ENCODE results near the gene TXK. TPM values are rescaled to one million over a fixed set of nuclear protein-coding genes. Genes with fewer than 3 reads are reported as not detected.

TXK gene
- total and polyA plus RNA-seq, 7 experiments from 2014 or later = 35.5 to 128 (median 112) TPM

DNA sequence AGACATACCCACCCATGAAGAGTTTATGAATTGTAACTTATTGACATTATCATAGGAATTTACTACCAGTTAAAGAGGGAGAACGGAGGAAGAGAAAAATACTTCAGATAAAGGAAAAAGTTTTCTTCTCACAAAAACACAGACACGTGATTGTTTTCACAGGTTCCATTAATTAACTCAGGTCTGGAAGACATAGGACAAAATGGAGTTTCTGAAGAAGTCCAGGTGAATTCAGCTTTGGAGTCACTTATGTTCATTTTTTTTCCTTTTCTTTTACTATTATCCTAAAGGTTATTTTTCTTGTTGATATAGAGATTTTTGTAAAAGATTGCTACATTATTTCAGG lies 97.0 kb downstream of the TXK start:
- Histone ChIP-seq H3K4me1 (ENCODE audit: control insufficient read depth in 2 of 2, insufficient read depth in 2 of 2, low read length in 2 of 2) (peaks cover 3 to 4% of the 10 kb centered on the region in 2 donors), H3K27ac (ENCODE audit: low read depth, low read length) (no peak overlapping the region), H3K9me3 (ENCODE audit: control insufficient read depth in 2 of 3, low read length in 3 of 3) (no peaks in the 10 kb centered on the region), H3K36me3 (ENCODE audit: control insufficient read depth in 2 of 3, insufficient read depth in 3 of 3, low read length in 3 of 3) (no peaks in the 10 kb centered on the region), H3K27me3 (ENCODE audit: control insufficient read depth in 2 of 2, insufficient read depth in 2 of 2, low read length in 2 of 2) (no peaks in the 10 kb centered on the region), H3K4me3 (ENCODE audit: low read length) (no peak overlapping the region)
- Mint-ChIP-seq H3K4me3 (no peak overlapping the region), H3K9me3 (no peaks in the 10 kb centered on the region), H3K27ac (peak overlapping the region in 2 of 9 donors; percentile 28 to 32), H3K27me3 (peaks cover 0 to 8% (median 0%) of the 10 kb centered on the region in 5 donors), H3K36me3 (peaks cover 0 to 3% (median 0%) of the 10 kb centered on the region in 5 donors), H3K4me1 (peaks cover 4 to 28% (median 18%) of the 10 kb centered on the region in 7 donors)
- no peak for ATAC-seq
- ChIA-PET CTCF (no interaction called here), POLR2A (no interaction called here)
- intact Hi-C loops (cut with micrococcal nuclease) = no loop called here
- no peak for DNase-seq

DNA sequence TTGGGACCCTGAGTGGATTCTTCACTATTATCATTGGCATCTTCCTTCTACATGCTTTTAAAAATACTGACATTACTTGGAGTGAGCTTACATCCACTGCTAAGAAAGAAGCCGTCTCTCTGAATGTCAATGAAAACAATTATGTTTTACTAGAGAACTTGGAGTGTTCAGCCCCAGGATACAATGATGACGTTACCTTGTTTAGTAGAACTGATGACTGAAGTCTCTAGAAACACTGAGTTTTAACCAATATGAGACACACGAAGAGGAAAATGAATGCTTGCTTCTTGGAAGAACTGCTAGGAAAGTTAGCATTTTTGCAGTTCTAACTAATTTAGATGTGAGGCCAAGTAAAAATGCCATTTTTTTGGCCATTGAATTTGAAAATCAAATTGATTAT lies 98.1 kb downstream of the TXK start:
- CTCF ChIA-PET = interaction anchor here (0.8 to 1.0 kb wide), 2 partner anchors 13 to 92 kb away, joined by 3 read pairs; no protein-coding TSS in a partner anchor
- intact Hi-C loops (cut with micrococcal nuclease) = loop anchor here in 1 of 2 donors (1.0 kb wide), 1 partner anchor 11 kb away; no protein-coding TSS in a partner anchor
- no peak overlapping the region for H3K27ac ChIP-seq (ENCODE audit: low read depth, low read length)

DNA sequence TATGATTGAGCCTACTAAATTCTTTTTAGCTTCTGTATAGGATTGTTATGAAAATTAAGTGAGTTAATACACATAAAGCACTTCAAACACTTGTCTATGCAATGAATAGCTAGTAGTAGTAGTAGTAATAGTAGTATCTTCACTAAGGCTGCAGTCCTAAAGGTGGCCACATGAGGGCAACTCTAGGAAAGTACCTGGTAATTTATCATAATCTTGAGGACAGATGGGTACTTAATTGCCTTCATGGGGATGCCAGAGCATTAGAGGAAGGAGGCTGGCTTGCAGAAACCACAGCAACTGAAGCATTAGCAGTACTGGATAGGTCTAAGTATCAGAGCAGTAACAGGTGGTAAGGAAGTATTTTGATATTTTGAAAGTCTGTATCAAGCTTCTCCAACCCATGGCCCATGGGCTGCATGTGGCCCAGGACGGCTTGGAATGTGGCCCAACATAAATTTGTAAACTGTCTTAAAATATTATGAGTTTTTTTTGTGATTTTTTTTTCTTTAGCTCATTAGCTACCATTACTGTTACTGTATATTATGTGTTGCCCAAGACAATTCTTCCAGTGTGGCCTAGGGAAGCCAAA lies 100.1 kb downstream of the TXK start:
- ATAC-seq (peak; percentile 91), DNase-seq (peak in 7 of 9 donors; percentile 21 to 55 (median 52))
- Histone ChIP-seq H3K27ac (ENCODE audit: low read depth, low read length) (no peak overlapping the region), H3K27me3 (ENCODE audit: control insufficient read depth in 2 of 2, insufficient read depth in 2 of 2, low read length in 2 of 2) (no peaks in the 10 kb centered on the region), H3K4me3 (ENCODE audit: low read length) (no peak overlapping the region), H3K4me1 (ENCODE audit: control insufficient read depth in 2 of 2, insufficient read depth in 2 of 2, low read length in 2 of 2) (peaks cover 3 to 4% of the 10 kb centered on the region in 2 donors), H3K9me3 (ENCODE audit: control insufficient read depth in 2 of 3, low read length in 3 of 3) (no peaks in the 10 kb centered on the region), H3K36me3 (ENCODE audit: control insufficient read depth in 2 of 3, insufficient read depth in 3 of 3, low read length in 3 of 3) (no peaks in the 10 kb centered on the region)
- Mint-ChIP-seq H3K4me1 (peaks cover 4 to 22% (median 15%) of the 10 kb centered on the region in 7 donors), H3K27ac (no peak overlapping the region), H3K36me3 (peaks cover 0 to 3% (median 0%) of the 10 kb centered on the region in 5 donors), H3K9me3 (no peaks in the 10 kb centered on the region), H3K27me3 (no peaks in the 10 kb centered on the region), H3K4me3 (no peak overlapping the region)
- POLR2A ChIA-PET = interaction anchor here (1.2 kb wide), 1 partner anchor 106 kb away, joined by 4 read pairs; no protein-coding TSS in a partner anchor
- intact Hi-C loops (cut with micrococcal nuclease) = loop anchor here (1.0 kb wide), 5 partner anchors 13 to 107 kb away; partner anchors contain the start of genes CNGA1 (in 1 of the 2) and NIPAL1 (in 1 of the 2)
- CTCF ChIA-PET = interaction anchor here (0.7 to 3.9 kb wide), 12 partner anchors 9 to 1008 kb away, joined by 3 to 31 read pairs (median 5); no protein-coding TSS in a partner anchor

More for the DNA sequence above, 98.1 kb downstream of the TXK start:
- peaks cover 4 to 22% (median 16%) of the 10 kb centered on the region in 7 donors for H3K4me1 Mint-ChIP-seq
- H3K27ac Mint-ChIP-seq = peak overlapping the region in 1 of 9 donors; percentile 28
- no peak overlapping the region for H3K4me3 ChIP-seq (ENCODE audit: low read length)
- H3K27me3 ChIP-seq (ENCODE audit: control insufficient read depth in 2 of 2, insufficient read depth in 2 of 2, low read length in 2 of 2) = no peaks in the 10 kb centered on the region
- H3K36me3 ChIP-seq (ENCODE audit: control insufficient read depth in 2 of 3, insufficient read depth in 3 of 3, low read length in 3 of 3) = no peaks in the 10 kb centered on the region
- H3K4me3 Mint-ChIP-seq = no peak overlapping the region
- no peaks in the 10 kb centered on the region for H3K9me3 Mint-ChIP-seq
- no peak for DNase-seq
- no peaks in the 10 kb centered on the region for H3K9me3 ChIP-seq (ENCODE audit: control insufficient read depth in 2 of 3, low read length in 3 of 3)
- peaks cover 0 to 3% (median 0%) of the 10 kb centered on the region in 5 donors for H3K36me3 Mint-ChIP-seq
- no peak for ATAC-seq
- peaks cover 3 to 4% of the 10 kb centered on the region in 2 donors for H3K4me1 ChIP-seq (ENCODE audit: control insufficient read depth in 2 of 2, insufficient read depth in 2 of 2, low read length in 2 of 2)
- POLR2A ChIA-PET = interaction anchor here (1.7 kb wide), 1 partner anchor 11 kb away, joined by 4 read pairs; no protein-coding TSS in a partner anchor
- no peaks in the 10 kb centered on the region for H3K27me3 Mint-ChIP-seq

- no peaks in the 10 kb centered on the region for H3K27me3 ChIP-seq (ENCODE audit: control insufficient read depth in 2 of 2, insufficient read depth in 2 of 2, low read length in 2 of 2)
- H3K4me1 ChIP-seq (ENCODE audit: control insufficient read depth in 2 of 2, insufficient read depth in 2 of 2, low read length in 2 of 2) = peaks cover 3 to 4% of the 10 kb centered on the region in 2 donors
- ChIA-PET POLR2A (no interaction called here), CTCF (interaction anchor here (0.7 to 3.9 kb wide), 9 partner anchors 14 to 1009 kb away, joined by 3 to 31 read pairs (median 7); no protein-coding TSS in a partner anchor)
- H3K4me3 Mint-ChIP-seq = no peak overlapping the region
- intact Hi-C loops (cut with micrococcal nuclease) = loop anchor here (1.0 kb wide), 2 partner anchors 54 to 108 kb away; no protein-coding TSS in a partner anchor
- DNase-seq (no peak), ATAC-seq (no peak)
- no peaks in the 10 kb centered on the region for H3K36me3 ChIP-seq (ENCODE audit: control insufficient read depth in 2 of 3, insufficient read depth in 3 of 3, low read length in 3 of 3)
- H3K4me1 Mint-ChIP-seq = peaks cover 4 to 22% (median 18%) of the 10 kb centered on the region in 7 donors
- no peak overlapping the region for H3K27ac ChIP-seq (ENCODE audit: low read depth, low read length)
- H3K27ac Mint-ChIP-seq = no peak overlapping the region
- H3K4me3 ChIP-seq (ENCODE audit: low read length) = no peak overlapping the region
- no peaks in the 10 kb centered on the region for H3K9me3 Mint-ChIP-seq
- H3K36me3 Mint-ChIP-seq = peaks cover 0 to 3% (median 0%) of the 10 kb centered on the region in 5 donors
- H3K27me3 Mint-ChIP-seq = no peaks in the 10 kb centered on the region
- H3K9me3 ChIP-seq (ENCODE audit: control insufficient read depth in 2 of 3, low read length in 3 of 3) = no peaks in the 10 kb centered on the region
Measured at GRCh38 chr4:48033412-48033811, 100.6 kb downstream of the TXK start.

DNA sequence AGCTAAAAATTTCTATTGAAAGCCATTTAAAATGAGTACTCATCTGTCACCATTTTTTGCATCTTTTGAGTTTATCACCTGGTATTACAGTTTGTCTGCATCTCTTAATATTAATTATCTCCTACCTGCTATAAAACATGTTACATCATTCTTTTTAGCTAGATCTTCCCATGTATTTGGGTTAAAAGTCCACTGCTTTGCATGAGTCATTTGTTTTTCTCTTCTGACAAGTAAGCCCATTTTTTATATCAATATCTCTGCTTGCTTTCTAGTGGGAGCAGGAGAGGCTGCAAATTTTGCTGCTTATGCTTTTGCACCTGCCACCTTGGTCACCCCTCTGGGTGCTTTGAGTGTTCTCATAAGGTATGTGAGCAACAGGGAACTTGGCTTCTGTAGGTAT lies 101.3 kb downstream of the TXK start:
- H3K36me3 ChIP-seq (ENCODE audit: control insufficient read depth in 2 of 3, insufficient read depth in 3 of 3, low read length in 3 of 3) = no peaks in the 10 kb centered on the region
- ATAC-seq (no peak), DNase-seq (no peak)
- no peak overlapping the region for H3K27ac ChIP-seq (ENCODE audit: low read depth, low read length)
- H3K4me1 Mint-ChIP-seq = peaks cover 4 to 23% (median 18%) of the 10 kb centered on the region in 7 donors
- peaks cover 0 to 2% (median 0%) of the 10 kb centered on the region in 5 donors for H3K36me3 Mint-ChIP-seq
- POLR2A ChIA-PET = interaction anchor here (0.6 kb wide), 1 partner anchor 284 kb away, joined by 3 read pairs; no protein-coding TSS in a partner anchor
- H3K9me3 ChIP-seq (ENCODE audit: control insufficient read depth in 2 of 3, low read length in 3 of 3) = no peaks in the 10 kb centered on the region
- no peak overlapping the region for H3K4me3 ChIP-seq (ENCODE audit: low read length)
- peaks cover 3 to 4% of the 10 kb centered on the region in 2 donors for H3K4me1 ChIP-seq (ENCODE audit: control insufficient read depth in 2 of 2, insufficient read depth in 2 of 2, low read length in 2 of 2)
- intact Hi-C loops (cut with micrococcal nuclease) = loop anchor here (1.0 kb wide), 2 partner anchors 55 to 109 kb away; no protein-coding TSS in a partner anchor
- no peaks in the 10 kb centered on the region for H3K9me3 Mint-ChIP-seq
- no peak overlapping the region for H3K4me3 Mint-ChIP-seq
- CTCF ChIA-PET = interaction anchor here (0.7 to 3.9 kb wide), 5 partner anchors 14 to 106 kb away, joined by 3 to 31 read pairs (median 5); no protein-coding TSS in a partner anchor
- no peaks in the 10 kb centered on the region for H3K27me3 ChIP-seq (ENCODE audit: control insufficient read depth in 2 of 2, insufficient read depth in 2 of 2, low read length in 2 of 2)
- no peak overlapping the region for H3K27ac Mint-ChIP-seq
- peaks cover 0 to 2% (median 0%) of the 10 kb centered on the region in 5 donors for H3K27me3 Mint-ChIP-seq

DNA sequence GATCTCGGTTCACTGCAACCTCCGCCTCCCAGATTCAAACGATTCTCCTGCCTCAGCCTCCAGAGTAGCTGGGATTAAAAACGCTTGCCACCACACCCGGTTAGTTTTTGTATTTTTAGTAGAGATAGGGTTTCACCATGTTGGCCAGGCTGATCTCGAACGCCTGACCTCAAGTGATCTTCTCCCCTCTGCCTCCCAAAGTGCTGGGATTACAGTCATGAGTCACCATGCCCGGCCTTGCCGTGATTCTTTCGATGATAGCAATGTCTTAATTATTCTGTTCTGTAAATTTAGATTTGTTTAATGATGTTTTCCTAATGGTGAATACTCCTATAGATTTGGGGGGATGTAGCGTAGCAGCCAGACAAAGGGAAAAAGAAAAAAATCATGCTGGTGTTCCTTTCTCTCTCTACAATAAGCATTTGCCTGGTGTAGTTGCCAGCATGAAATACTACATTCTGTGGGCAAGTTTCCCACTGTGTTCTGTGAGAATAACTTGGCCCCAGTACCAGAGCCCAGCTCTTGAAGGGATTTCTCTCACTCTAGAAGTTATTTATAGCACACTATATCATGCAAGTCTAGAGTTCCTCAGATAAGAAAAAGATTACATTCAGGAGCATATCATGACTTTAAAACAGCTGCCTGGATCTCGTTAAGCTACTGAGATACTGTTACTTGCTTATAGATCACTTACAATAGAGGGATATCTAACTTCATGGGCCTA lies 102.1 kb downstream of the TXK start:
- ChIA-PET POLR2A (interaction anchor here (0.6 kb wide), 1 partner anchor 284 kb away, joined by 3 read pairs; no protein-coding TSS in a partner anchor), CTCF (interaction anchor here (0.7 to 3.9 kb wide), 5 partner anchors 15 to 107 kb away, joined by 3 to 31 read pairs (median 5); no protein-coding TSS in a partner anchor)
- Mint-ChIP-seq H3K4me1 (peaks cover 4 to 23% (median 16%) of the 10 kb centered on the region in 7 donors), H3K9me3 (no peaks in the 10 kb centered on the region), H3K27me3 (peaks cover 0 to 2% (median 0%) of the 10 kb centered on the region in 5 donors), H3K27ac (no peak overlapping the region), H3K36me3 (peaks cover 0 to under 1% (median 0%) of the 10 kb centered on the region in 5 donors), H3K4me3 (no peak overlapping the region)
- Histone ChIP-seq H3K36me3 (ENCODE audit: control insufficient read depth in 2 of 3, insufficient read depth in 3 of 3, low read length in 3 of 3) (no peaks in the 10 kb centered on the region), H3K4me1 (ENCODE audit: control insufficient read depth in 2 of 2, insufficient read depth in 2 of 2, low read length in 2 of 2) (peaks cover 3 to 4% of the 10 kb centered on the region in 2 donors), H3K27me3 (ENCODE audit: control insufficient read depth in 2 of 2, insufficient read depth in 2 of 2, low read length in 2 of 2) (no peaks in the 10 kb centered on the region), H3K4me3 (ENCODE audit: low read length) (no peak overlapping the region), H3K9me3 (ENCODE audit: control insufficient read depth in 2 of 3, low read length in 3 of 3) (no peaks in the 10 kb centered on the region), H3K27ac (ENCODE audit: low read depth, low read length) (no peak overlapping the region)
- intact Hi-C loops (cut with micrococcal nuclease) = no loop called here
- ATAC-seq (no peak), DNase-seq (no peak)

All from naive thymus-derived CD4-positive, alpha-beta T cell (primary cell).